Neural progenitor cell (in vitro differentiated cells): ENCODE measurements around the gene SPDYC. TPM values are rescaled to one million over a fixed set of nuclear protein-coding genes. Genes with fewer than 3 reads are reported as not detected.

Experiments
- DNase-seq: peaks from one replicate; pipeline ENCODE4 v3.0.0-alpha.2; 2016; ENCODE audit warnings: low spot score
- H2AFZ ChIP-seq: fragments of 200-600 bp; sonication (generic); replicated peaks from 2 replicates; pipeline ENCODE4 v1.6.1; 2016; ENCODE audit warnings: antibody characterized with exemption
- H3F3A ChIP-seq: fragments of 200-600 bp; sonication (generic); 2 replicates; pipeline ENCODE4 v1.6.1; 2016; ENCODE audit warnings: antibody characterized with exemption, low read depth
- H3K27ac ChIP-seq: fragments of 200-600 bp; sonication (generic); 2 replicates; pipeline ENCODE4 v1.5.1; 2016; ENCODE audit warnings: mild to moderate bottlenecking
- H3K27me3 ChIP-seq: fragments of 200-600 bp; sonication (generic); 2 replicates; pipeline ENCODE4 v1.6.1; 2016; ENCODE audit warnings: mild to moderate bottlenecking, moderate library complexity
- H3K36me3 ChIP-seq: fragments of 200-600 bp; sonication (generic); 2 replicates; pipeline ENCODE4 v1.5.1; 2016
- H3K4me1 ChIP-seq: fragments of 200-600 bp; sonication (generic); 2 replicates; pipeline ENCODE4 v1.6.1; 2016; ENCODE audit warnings: mixed run types
- H3K4me2 ChIP-seq: fragments of 200-600 bp; sonication (generic); 2 replicates; pipeline ENCODE4 v1.6.1; 2016
- H3K4me3 ChIP-seq: fragments of 200-600 bp; sonication (generic); 2 replicates; pipeline ENCODE4 v1.5.1; 2016
- H3K79me2 ChIP-seq: fragments of 200-600 bp; sonication (generic); 2 replicates; pipeline ENCODE4 v1.6.1; 2016; ENCODE audit warnings: low read depth
- H3K9ac ChIP-seq: fragments of 200-600 bp; sonication (generic); 2 replicates; pipeline ENCODE4 v1.6.1; 2016
- H3K9me3 ChIP-seq: fragments of 200-600 bp; sonication (generic); 2 replicates; pipeline ENCODE4 v1.5.1; 2016; ENCODE audit warnings: low read depth
- H4K20me1 ChIP-seq: fragments of 200-600 bp; sonication (generic); 2 replicates; pipeline ENCODE4 v1.6.1; 2016; ENCODE audit warnings: low read depth
- H3K27ac Mint-ChIP-seq: 3 replicates; pipeline ENCODE4 v1.8.0; 2021; ENCODE audit warnings: mixed read lengths
- H3K27me3 Mint-ChIP-seq: 2 replicates; pipeline ENCODE4 v1.8.0; 2022; ENCODE audit warnings: low read depth, mild to moderate bottlenecking, inconsistent platforms, moderate library complexity, mixed read lengths; ENCODE audit not compliant: insufficient read depth
- H3K36me3 Mint-ChIP-seq: 3 replicates; pipeline ENCODE4 v1.8.0; 2021; ENCODE audit warnings: mixed read lengths
- H3K4me1 Mint-ChIP-seq: 3 replicates; pipeline ENCODE4 v1.8.0; 2021; ENCODE audit warnings: mixed read lengths
- H3K4me3 Mint-ChIP-seq: 3 replicates; pipeline ENCODE4 v1.8.0; 2021; ENCODE audit warnings: mild to moderate bottlenecking, moderate library complexity, mixed read lengths
- H3K9me3 Mint-ChIP-seq: 3 replicates; pipeline ENCODE4 v1.8.0; 2020; ENCODE audit warnings: mixed read lengths
- CTCF ChIP-seq: fragments of 200-600 bp; sonication (generic); IDR thresholded peaks from 2 replicates; pipeline ENCODE4 v1.5.1; 2017; ENCODE audit warnings: antibody characterized with exemption, mild to moderate bottlenecking
- EZH2 ChIP-seq: fragments of 200-600 bp; sonication (generic); IDR thresholded peaks from 2 replicates; pipeline ENCODE4 v1.6.1; 2017; ENCODE audit warnings: antibody characterized with exemption, mild to moderate bottlenecking, moderate library complexity
- EZH2phosphoT487 ChIP-seq: fragments of 200-600 bp; sonication (generic); IDR thresholded peaks from 2 replicates; pipeline ENCODE4 v1.6.1; 2017; ENCODE audit warnings: antibody characterized with exemption
- total RNA-seq: library from RNA; depleted of rRNA; stranded (reverse); fragments of >200 nt; gene quantifications from 2 replicates; pipeline ENCODE4 v1.2.3, GENCODE V29; 2015; ENCODE audit warnings: low replicate concordance

Gene SPDYC
- total RNA-seq, 1 donor from 2014 or later, result not detected

GRCh38 chr11:65181569-65182257 lies 11.7 kb downstream of the SPDYC start, which contains the start of gene CAPN1:
TSS of gene CAPN1 (plus strand) at chr11:65181928. CDS start at chr11:65182702, 774 bp downstream.
- Histone ChIP-seq H3K9ac (no peak within 1 kb of the TSS), H3K36me3 (no peaks in the 10 kb centered on the region), H3K79me2 (peaks cover 3% of the 10 kb centered on the region), H3K4me2 (peak within 1 kb of the TSS; percentile 84), H3K9me3 (no peaks in the 10 kb centered on the region), H3K27ac (no peak within 1 kb of the TSS), H3K27me3 (peaks cover 5% of the 10 kb centered on the region), H3K4me3 (peak within 1 kb of the TSS; percentile 86), H2AFZ (peak within 1 kb of the TSS; percentile 69), H4K20me1 (no peaks in the 10 kb centered on the region), H3F3A (peaks cover 45% of the 10 kb centered on the region), H3K4me1 (peaks cover 6% of the 10 kb centered on the region)
- H3K36me3 Mint-ChIP-seq, result peaks cover 8% of the 10 kb centered on the region
- H3K27me3 Mint-ChIP-seq, result no peaks in the 10 kb centered on the region
- peaks cover 7% of the 10 kb centered on the region for H3K4me1 Mint-ChIP-seq
- no peaks in the 10 kb centered on the region for H3K9me3 Mint-ChIP-seq
- H3K27ac Mint-ChIP-seq, result no peak within 1 kb of the TSS
- H3K4me3 Mint-ChIP-seq, result peak within 1 kb of the TSS; percentile 89
- DNase-seq, result peak; percentile 75
- TF ChIP-seq CTCF (no peak), EZH2phosphoT487 (no peak), EZH2 (no peak)

- Histone ChIP-seq H3K79me2 (peaks cover 3% of the 10 kb centered on the region), H3F3A (peaks cover 45% of the 10 kb centered on the region), H3K4me3 (peak overlapping the region; percentile 86), H3K9ac (no peak overlapping the region), H2AFZ (peak overlapping the region; percentile 69), H3K4me2 (peak overlapping the region; percentile 84), H3K4me1 (peaks cover 6% of the 10 kb centered on the region), H3K36me3 (no peaks in the 10 kb centered on the region), H3K27ac (no peak overlapping the region), H3K27me3 (peaks cover 5% of the 10 kb centered on the region), H4K20me1 (no peaks in the 10 kb centered on the region), H3K9me3 (no peaks in the 10 kb centered on the region)
- Mint-ChIP-seq H3K27ac (no peak overlapping the region), H3K27me3 (no peaks in the 10 kb centered on the region), H3K4me3 (peak overlapping the region; percentile 89), H3K9me3 (no peaks in the 10 kb centered on the region), H3K36me3 (peaks cover 9% of the 10 kb centered on the region), H3K4me1 (peaks cover 7% of the 10 kb centered on the region)
- DNase-seq, result peak; percentile 65
- TF ChIP-seq EZH2 (no peak), CTCF (no peak), EZH2phosphoT487 (no peak)
These were observed 12.5 kb downstream of the SPDYC start for GRCh38 chr11:65182258-65183170.

- Histone ChIP-seq H3K4me3 (no peak overlapping the region), H3K27me3 (peaks cover 5% of the 10 kb centered on the region), H3K4me1 (peaks cover 6% of the 10 kb centered on the region), H3K9me3 (no peaks in the 10 kb centered on the region), H4K20me1 (no peaks in the 10 kb centered on the region), H2AFZ (no peak overlapping the region), H3F3A (peaks cover 45% of the 10 kb centered on the region), H3K9ac (no peak overlapping the region), H3K27ac (no peak overlapping the region), H3K79me2 (peaks cover 3% of the 10 kb centered on the region), H3K36me3 (no peaks in the 10 kb centered on the region), H3K4me2 (peak overlapping the region; percentile 84)
- H3K36me3 Mint-ChIP-seq, result peaks cover 9% of the 10 kb centered on the region
- TF ChIP-seq CTCF (no peak), EZH2phosphoT487 (no peak), EZH2 (no peak)
- H3K4me1 Mint-ChIP-seq, result peaks cover 7% of the 10 kb centered on the region
- H3K27ac Mint-ChIP-seq, result peak overlapping the region; percentile 77
- H3K27me3 Mint-ChIP-seq, result no peaks in the 10 kb centered on the region
- H3K9me3 Mint-ChIP-seq, result no peaks in the 10 kb centered on the region
- H3K4me3 Mint-ChIP-seq, result peak overlapping the region; percentile 89
- DNase-seq, result no peak
These were observed 13.3 kb downstream of the SPDYC start for GRCh38 chr11:65183201-65183891.
